ENCODE results near the gene TSPYL1. TPM values are rescaled to one million over a fixed set of nuclear protein-coding genes. Genes with fewer than 3 reads are reported as not detected.

Gene TSPYL1
- total RNA-seq, 6 experiments from 2014 or later = 29.1 to 70.4 (median 50.9) TPM

DNA sequence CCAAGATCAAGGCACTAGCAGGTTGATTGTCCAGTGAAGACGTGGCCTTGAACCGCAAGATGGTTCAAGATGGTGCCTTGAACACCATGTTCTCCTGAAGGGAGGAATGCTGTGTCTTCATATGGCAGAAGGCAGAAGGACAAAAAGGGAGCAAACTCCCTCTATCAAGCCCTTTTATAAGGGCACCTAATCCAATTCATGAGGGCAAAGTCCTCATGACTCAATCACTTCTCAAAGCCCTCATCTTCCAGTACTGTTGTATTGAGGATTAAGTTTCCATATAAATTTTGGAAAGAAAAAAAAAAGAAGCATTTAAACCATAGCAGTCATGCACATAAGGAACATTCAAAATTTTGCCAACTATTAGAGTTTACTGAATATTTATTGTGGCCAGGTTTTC, 29.9 kb upstream of the TSPYL1 start:
- no peak overlapping the region for H3K27ac ChIP-seq
- H3K36me3 ChIP-seq = no peaks in the 10 kb centered on the region
- intact Hi-C loops (cut with DNase I) = no loop called here
- no peaks in the 10 kb centered on the region for H3K27me3 ChIP-seq
- WGBS (ENCODE audit: insufficient coverage, low coverage, low lambda C conversion rate, missing lambda C conversion rate) = 0% methylated on average over 1 of the region's 2 CpGs
- no peak for DNase-seq
- H3K4me1 ChIP-seq = peaks cover 0 to 46% (median 7%) of the 10 kb centered on the region in 4 donors
- no peak for TF ChIP-seq POLR2A (IDR thresholded peaks at IDR 0.05)
- H3K9me3 ChIP-seq = no peaks in the 10 kb centered on the region
- no peak overlapping the region for H3K4me3 ChIP-seq
- ATAC-seq = peak in 1 of 4 donors; percentile 15

- H3K4me1 ChIP-seq = peaks cover 0 to 46% (median 10%) of the 10 kb centered on the region in 4 donors
- intact Hi-C loops (cut with DNase I) = no loop called here
Measured at GRCh38 chr6:116309001-116309400, 29.3 kb upstream of the TSPYL1 start.

GRCh38 chr6:116307633-116308032, 27.9 kb upstream of the TSPYL1 start:
- TF ChIP-seq POLR2A (IDR thresholded peaks at IDR 0.05) (no peak), CTCF (IDR thresholded peaks at IDR 0.05) (no peak)
- Histone ChIP-seq H3K4me1 (peaks cover 0 to 44% (median 11%) of the 10 kb centered on the region in 4 donors), H3K9me3 (no peaks in the 10 kb centered on the region), H3K4me3 (no peak overlapping the region), H3K27me3 (no peaks in the 10 kb centered on the region), H3K27ac (peak overlapping the region; percentile 4 to 60 (median 34)), H3K36me3 (no peaks in the 10 kb centered on the region)
- ATAC-seq (peak; percentile 65 to 76 (median 69)), DNase-seq (no peak)
- intact Hi-C loops (cut with DNase I) = no loop called here
- 45% methylated on average over 1 of the region's 1 CpG for WGBS (ENCODE audit: insufficient coverage, low coverage, low lambda C conversion rate, missing lambda C conversion rate)

More at GRCh38 chr6:116309001-116309400, 29.3 kb upstream of the TSPYL1 start:
- ATAC-seq = no peak
- DNase-seq = no peak
- Histone ChIP-seq H3K36me3 (no peaks in the 10 kb centered on the region), H3K27ac (no peak overlapping the region), H3K4me3 (no peak overlapping the region), H3K27me3 (no peaks in the 10 kb centered on the region), H3K9me3 (no peaks in the 10 kb centered on the region)
- no peak for TF ChIP-seq POLR2A (IDR thresholded peaks at IDR 0.05)
- no peak for TF ChIP-seq CTCF (IDR thresholded peaks at IDR 0.05)

- Histone ChIP-seq H3K27ac (peak overlapping the region in 2 of 3 donors; percentile 3 to 60), H3K9me3 (no peaks in the 10 kb centered on the region), H3K36me3 (no peaks in the 10 kb centered on the region), H3K4me3 (peak overlapping the region in 1 of 3 donors; percentile 0), H3K27me3 (no peaks in the 10 kb centered on the region), H3K4me1 (peaks cover 0 to 44% (median 11%) of the 10 kb centered on the region in 4 donors)
- TF ChIP-seq CTCF (IDR thresholded peaks at IDR 0.05) (no peak), POLR2A (IDR thresholded peaks at IDR 0.05) (no peak)
- intact Hi-C loops (cut with DNase I) = no loop called here
- DNase-seq (no peak), ATAC-seq (peak; percentile 79 to 84 (median 82))
- 25% methylated on average over 1 of the region's 1 CpG for WGBS (ENCODE audit: insufficient coverage, low coverage, low lambda C conversion rate, missing lambda C conversion rate)
Measured at GRCh38 chr6:116307001-116307400, 27.3 kb upstream of the TSPYL1 start.

- H3K27me3 ChIP-seq = no peaks in the 10 kb centered on the region
- H3K4me1 ChIP-seq = peaks cover 0 to 59% (median 15%) of the 10 kb centered on the region in 4 donors
- DNase-seq (no peak), ATAC-seq (peak; percentile 44 to 65 (median 46))
- H3K36me3 ChIP-seq = no peaks in the 10 kb centered on the region
- no peaks in the 10 kb centered on the region for H3K9me3 ChIP-seq
- peak overlapping the region in 1 of 3 donors; percentile 42 for H3K27ac ChIP-seq
- no peak for TF ChIP-seq POLR2A (IDR thresholded peaks at IDR 0.05)
- TF ChIP-seq CTCF (IDR thresholded peaks at IDR 0.05) = no peak
- H3K4me3 ChIP-seq = no peak overlapping the region
- intact Hi-C loops (cut with DNase I) = no loop called here
Measured at GRCh38 chr6:116304538-116305097, 24.9 kb upstream of the TSPYL1 start.

All from right lobe of liver (tissue), 6 donors.